IPS-18c (cell line): ENCODE results near the gene SLC44A2.
"Not testable (repeated sequence)": the region's sequence is repeated elsewhere in the genome, so short reads cannot be mapped to it uniquely, and the experiment has no call there.

Experiments used
- H3K4me3 ChIP-seq: 2 replicates; pipeline ENCODE4 v1.7.0; 2013; ENCODE audit warnings: low read depth, mild to moderate bottlenecking, low read length, moderate library complexity; ENCODE audit not compliant: insufficient read depth
- H3K9me3 ChIP-seq: one replicate; pipeline ENCODE4 v1.6.1; 2013; ENCODE audit warnings: mild to moderate bottlenecking, low read length, moderate library complexity; ENCODE audit not compliant: control insufficient read depth, insufficient read depth

SLC44A2 gene

DNA sequence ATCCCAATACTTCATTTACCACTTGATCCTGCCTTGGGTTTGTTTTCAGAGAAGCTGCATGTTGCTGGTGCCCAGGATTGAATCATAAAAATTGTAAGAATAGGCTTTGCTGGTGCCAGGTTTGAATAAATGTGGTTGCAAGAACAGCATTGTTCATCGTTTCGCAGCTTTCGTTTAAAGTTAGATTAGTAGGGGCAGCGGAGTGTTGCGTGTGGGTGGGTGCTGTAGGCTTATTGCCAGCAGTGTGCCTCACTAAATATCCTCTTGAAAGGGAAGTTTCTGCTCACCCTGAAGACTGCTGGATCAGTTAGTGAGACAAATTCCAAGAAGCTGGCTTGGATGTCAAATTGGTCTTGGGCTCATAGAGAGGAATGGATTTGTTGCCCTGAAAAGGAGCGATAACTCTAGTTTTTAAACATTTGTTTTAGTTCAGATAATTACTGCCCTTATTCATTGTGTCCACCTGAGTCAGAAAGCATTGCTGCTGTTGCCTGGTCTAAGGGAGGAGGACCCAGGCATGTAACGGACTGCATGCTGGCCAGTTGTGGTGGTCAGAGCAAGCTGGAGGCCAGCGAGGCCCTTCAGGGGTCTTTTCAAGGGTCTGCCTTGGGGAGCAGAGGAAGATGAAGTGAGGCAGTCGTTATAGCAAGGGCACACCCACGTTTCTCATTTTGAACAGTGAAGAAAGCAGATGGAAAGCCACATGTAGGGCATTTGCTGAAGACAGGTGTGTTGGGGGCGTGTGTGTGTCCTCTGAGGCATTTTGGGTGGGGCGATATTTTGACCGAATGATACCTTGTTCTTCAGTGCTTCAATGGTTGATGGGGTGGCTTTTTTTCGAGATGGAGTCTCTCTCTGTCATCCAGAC, 37.3 kb downstream of the SLC44A2 start:
- no peak overlapping the region for H3K4me3 ChIP-seq
- no peaks in the 10 kb centered on the region for H3K9me3 ChIP-seq

DNA sequence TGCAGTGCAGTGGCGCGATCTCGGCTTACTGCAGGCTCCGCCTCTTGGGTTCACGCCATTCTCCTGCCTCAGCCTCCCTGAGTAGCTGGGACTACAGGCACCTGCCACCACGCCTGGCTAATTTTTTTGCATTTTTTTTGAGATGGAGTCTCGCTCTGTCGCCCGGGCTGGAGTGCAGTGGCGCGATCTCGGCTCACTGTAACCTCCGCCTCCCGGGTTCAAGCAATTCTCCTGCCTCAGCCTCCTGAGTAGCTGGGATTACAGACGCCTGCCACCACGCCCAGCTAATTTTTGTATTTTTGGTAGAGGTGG, 37.9 kb downstream of the SLC44A2 start:
- not testable (repeated sequence) for H3K4me3 ChIP-seq, H3K9me3 ChIP-seq

DNA sequence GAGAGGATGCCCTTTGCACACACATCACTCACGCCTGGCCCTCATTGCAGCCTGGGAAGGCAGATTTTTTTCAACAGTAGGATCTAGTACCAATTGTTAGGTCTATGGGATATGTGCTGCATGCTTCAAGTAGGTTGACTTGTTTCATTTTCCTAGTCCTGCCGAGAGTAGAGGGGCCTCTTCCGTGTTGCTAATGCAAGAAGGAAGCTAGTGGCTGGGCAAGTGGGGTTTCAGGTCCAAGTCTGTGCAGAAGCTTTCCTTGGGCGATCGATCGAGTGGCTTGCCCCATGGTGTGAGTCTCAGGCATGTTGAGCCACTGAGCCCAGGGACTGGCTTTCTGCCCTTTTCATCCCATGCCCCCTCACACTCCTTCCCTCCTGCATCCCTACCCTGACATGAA, 42.5 kb downstream of the SLC44A2 start:
- Histone ChIP-seq H3K4me3 (no peak overlapping the region), H3K9me3 (no peaks in the 10 kb centered on the region)

DNA sequence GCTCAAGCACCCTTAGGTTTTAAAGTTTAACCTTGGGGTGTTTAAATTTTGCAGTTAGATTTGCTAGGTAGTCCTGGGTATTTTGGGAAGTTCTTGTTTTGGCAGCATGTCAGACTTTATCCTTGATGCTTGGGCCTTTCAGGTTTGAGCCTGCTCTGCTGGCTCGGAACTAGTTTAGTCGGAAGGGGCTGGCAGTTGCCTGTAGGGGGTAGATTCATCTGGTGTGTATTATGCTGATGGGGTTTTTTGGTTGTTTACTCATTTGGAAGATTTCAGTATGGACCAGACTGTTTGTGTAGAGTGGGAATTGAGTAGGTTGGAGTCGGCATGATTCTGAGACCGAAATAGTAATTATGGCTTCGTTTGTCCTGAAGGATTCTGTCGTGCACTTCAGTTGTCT, 43.9 kb downstream of the SLC44A2 start:
- H3K9me3 ChIP-seq: no peaks in the 10 kb centered on the region
- H3K4me3 ChIP-seq: no peak overlapping the region

DNA sequence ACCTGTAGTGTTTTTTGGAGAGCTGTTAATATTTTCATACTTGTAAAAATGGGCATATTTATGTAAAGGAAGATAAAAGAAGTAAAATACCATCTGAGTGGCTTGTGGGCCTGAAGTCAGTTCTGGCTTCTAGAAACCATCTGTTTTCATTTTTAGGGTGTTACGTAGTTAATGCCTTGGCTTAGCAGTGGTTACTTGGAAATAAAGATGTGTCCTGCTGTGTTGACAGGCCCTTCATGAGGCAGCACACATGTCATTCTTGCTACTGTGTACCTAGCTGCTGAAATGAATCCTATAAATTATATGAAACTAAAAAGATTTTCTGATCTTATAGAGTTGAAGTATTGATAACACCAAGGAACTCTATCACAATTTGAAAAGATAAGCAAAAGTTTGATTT, 44.8 kb downstream of the SLC44A2 start:
- H3K4me3 ChIP-seq: no peak overlapping the region
- H3K9me3 ChIP-seq: no peaks in the 10 kb centered on the region

DNA sequence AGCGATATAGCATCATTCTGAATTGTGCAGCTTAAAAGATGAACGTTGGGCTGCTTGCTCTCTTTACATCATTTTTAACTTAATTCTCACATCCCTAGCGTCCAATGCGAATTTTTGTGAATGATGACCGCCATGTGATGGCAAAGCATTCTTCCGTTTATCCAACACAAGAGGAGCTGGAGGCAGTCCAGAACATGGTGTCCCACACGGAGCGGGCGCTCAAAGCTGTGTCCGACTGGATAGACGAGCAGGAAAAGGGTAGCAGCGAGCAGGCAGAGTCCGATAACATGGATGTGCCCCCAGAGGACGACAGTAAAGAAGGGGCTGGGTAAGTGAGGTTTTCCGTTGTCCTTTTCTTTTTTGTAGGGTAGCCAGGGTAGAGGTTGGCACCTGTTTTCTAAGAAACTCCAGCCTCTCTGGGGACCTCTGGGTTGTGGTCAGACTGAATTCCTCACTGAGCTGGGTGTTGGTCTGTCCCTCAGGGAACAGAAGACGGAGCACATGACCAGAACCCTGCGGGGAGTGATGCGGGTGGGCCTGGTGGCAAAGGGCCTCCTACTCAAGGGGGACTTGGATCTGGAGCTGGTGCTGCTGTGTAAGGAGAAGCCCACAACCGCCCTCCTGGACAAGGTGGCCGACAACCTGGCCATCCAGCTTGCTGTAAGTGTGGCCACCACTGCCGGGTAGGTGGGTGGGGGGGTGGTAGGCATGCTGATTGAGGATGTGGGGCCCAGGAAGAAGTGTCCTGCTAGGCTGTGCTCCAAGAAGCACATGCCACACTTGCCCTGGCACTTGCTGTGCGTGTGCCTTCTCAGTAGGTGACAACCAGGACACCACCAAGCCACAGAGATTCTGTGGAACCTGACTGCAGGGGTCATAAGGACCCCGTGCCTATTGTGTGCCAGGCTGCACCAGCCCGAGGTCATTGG, 45.8 kb downstream of the SLC44A2 start:
- no peak overlapping the region for H3K4me3 ChIP-seq
- H3K9me3 ChIP-seq: no peaks in the 10 kb centered on the region

DNA sequence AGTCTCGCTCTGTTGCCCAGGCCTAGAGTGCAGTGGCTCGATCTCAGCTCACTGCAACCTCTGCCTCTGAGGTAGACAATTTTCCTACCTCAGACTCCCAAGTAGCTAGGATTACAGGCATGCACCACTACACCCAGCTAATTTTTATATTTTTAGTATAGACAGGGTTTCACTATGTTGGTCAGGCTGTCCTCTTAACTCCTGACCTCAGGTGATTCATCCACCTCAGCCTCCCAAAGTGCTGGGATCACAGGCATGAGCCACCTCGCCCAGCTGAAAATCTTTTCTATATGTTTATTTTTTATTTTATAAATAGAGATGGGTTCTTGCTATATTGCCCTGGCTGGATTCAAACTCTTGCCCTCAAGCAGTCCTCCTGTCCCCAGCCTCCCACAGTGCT, 46.6 kb downstream of the SLC44A2 start:
- not testable (repeated sequence) for H3K9me3 ChIP-seq, H3K4me3 ChIP-seq

DNA sequence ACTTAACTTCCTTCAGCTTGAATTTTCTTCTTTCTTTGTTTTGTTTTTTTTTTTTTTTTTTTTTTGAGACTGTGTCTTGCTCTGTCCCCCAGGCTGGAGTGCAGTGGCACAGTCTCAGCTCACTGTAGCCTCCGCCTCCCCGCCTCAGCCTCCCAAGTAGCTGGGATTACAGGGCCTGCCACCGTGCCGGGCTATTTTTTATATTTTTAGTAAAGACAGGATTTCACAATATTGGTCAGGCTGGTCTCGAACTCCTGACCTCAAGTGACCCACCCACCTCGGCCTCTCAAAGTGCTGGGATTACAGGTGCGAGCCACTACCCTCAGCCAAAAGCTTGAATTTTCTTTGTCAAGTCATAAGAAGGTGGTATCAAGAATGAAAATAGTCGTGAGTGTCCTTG, 49.9 kb downstream of the SLC44A2 start:
- not testable (repeated sequence) for H3K9me3 ChIP-seq, H3K4me3 ChIP-seq

DNA sequence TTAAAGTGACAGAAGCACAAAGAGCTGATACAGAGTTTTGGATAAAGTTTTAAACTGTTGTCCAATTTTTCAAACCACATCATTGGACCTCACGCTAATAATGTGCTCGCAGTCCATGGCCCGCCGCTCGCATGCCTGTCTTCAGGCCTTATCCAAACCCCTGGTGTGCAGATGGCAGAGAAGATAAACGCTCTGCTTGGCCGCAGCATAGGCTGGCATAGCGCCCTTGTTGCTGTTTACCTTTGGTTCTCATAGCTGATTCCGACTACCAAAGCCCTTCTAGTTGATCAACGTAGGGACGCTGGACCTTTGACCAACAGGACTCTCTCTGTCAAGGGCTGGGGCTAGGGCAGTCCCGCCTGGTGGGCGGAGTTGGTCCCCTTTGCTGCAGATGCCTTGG, 52.4 kb downstream of the SLC44A2 start:
- peaks cover 3% of the 10 kb centered on the region for H3K9me3 ChIP-seq

DNA sequence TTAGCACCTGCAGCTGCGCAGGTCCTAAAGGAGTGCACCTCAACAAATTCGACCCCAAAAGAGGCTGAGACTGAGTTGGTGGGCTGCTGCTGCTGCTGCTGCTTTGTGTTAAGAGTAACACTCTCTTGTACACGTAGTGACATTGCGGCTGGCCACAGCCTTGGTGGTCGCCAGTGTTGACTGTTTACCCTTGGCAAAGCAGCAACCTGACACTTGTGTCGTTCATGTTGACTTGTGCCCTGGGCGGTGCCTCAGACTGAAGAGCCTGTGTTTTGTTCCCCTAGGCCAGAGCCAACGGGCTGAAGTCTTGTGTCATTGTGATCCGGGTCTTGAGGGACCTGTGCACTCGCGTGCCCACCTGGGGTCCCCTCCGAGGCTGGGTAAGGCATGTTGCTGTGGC, 53.5 kb downstream of the SLC44A2 start:
- no peak overlapping the region; the same call in 1 of the 2 replicates for H3K4me3 ChIP-seq
- peaks cover 3% of the 10 kb centered on the region for H3K9me3 ChIP-seq

More for the DNA sequence above, 52.4 kb downstream of the SLC44A2 start:
- H3K4me3 ChIP-seq: no peak overlapping the region

DNA sequence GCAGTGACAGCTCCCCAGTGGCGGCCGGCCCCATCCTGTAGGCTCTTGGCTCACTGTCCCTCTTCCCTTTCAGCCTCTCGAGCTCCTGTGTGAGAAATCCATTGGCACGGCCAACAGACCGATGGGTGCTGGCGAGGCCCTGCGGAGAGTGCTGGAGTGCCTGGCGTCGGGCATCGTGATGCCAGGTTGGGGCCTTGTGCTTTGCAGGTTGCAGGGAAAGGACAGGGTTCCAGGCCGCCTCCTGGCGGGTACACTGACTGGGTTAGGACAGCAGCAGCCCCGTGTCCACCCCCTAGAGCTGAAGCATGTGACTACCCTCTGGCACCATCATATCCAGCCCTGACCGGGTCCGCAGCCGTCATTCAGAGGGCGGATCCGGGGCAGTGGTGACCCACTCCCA, 54.4 kb downstream of the SLC44A2 start:
- Histone ChIP-seq H3K9me3 (peaks cover 3% of the 10 kb centered on the region), H3K4me3 (no peak overlapping the region)

DNA sequence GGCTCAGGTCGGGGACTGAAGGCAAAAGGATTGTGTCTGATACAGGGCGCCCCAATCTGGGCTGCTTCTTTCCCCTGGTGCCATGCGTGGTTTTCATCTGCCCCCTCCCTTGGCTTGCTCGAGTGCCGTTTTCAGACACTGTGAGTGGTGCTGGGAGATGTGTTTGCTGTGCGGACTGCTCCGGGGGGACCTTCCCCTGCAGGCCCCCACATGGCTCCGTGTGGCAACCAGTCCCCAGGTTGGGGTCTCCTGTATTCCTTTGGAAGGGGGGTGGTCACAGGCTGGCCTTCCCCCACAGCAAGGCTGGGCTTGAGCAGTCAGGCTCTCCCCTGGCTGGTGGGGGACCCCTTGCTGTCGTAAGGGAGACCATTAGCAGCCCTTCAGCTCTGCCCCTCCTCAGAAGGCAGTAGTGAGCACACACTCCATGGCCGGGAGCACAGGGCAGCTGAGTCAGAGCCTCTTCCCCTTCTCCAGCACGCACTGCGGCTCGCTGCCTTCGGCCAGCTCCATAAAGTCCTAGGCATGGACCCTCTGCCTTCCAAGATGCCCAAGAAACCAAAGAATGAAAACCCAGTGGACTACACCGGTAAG, 55.3 kb downstream of the SLC44A2 start:
- Histone ChIP-seq H3K4me3 (no peak overlapping the region), H3K9me3 (peaks cover 3% of the 10 kb centered on the region)

DNA sequence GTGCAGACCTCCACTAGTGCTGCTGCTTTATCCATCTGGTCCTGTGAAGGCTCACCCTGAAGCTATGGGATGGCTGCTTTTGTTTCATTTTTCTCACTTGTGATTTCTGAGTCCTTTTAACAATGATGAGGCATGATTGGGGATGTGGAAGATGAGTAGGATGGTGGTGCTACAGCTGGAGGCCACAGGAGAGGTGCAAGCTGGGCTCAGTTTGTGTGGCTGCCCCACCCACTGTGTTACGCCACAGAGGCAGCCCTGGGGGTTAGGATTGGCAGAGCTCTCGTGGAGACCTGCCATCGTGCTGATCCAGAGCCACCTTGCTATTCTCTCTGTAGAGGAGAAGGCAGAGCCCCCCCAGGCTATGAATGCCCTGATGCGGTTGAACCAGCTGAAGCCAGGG, 56.3 kb downstream of the SLC44A2 start:
- Histone ChIP-seq H3K4me3 (no peak overlapping the region), H3K9me3 (peaks cover 3% of the 10 kb centered on the region)

DNA sequence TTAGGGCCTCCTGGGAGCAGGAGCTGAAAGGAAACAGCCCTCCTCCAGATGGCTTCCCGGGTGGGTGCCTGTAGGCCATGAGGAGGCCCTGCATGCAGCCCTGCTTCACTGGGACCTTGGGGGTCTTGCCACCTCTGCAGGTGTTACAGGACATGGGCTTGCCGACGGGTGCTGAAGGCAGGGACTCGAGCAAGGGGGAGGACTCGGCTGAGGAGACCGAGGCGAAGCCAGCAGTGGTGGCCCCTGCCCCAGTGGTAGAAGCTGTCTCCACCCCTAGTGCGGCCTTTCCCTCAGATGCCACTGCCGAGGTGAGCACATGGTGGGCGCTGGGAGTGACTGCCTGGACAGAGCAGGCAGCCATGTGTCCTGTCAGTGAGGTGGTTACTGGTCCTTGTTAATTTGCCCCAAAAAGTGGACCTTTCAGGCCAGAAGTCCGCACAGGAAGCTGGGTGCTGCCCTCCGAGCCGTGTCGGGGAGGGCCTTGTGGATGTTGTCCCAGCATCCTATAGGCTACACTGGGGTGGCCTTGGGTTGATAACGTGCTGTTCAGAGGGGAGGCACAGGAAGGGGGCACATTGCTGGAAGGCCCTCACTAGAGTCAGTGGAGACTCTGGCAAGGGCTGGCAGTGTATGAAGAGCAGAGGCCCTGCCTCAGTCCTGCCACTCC, 57.2 kb downstream of the SLC44A2 start:
- Histone ChIP-seq H3K9me3 (peaks cover 3% of the 10 kb centered on the region), H3K4me3 (no peak overlapping the region)

DNA sequence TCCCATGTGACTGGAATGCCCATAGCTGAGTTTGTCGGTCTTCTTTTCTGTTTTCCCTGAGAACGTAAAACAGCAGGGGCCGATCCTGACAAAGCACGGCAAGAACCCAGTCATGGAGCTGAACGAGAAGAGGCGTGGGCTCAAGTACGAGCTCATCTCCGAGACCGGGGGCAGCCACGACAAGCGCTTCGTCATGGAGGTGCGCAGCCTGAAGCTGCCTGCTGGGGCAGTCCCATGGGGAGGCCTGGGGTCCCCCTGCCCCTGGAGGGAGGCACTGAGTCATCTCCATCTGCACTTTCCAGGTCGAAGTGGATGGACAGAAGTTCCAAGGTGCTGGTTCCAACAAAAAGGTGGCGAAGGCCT, 57.7 kb downstream of the SLC44A2 start:
- peaks cover 3% of the 10 kb centered on the region for H3K9me3 ChIP-seq
- H3K4me3 ChIP-seq: no peak overlapping the region

DNA sequence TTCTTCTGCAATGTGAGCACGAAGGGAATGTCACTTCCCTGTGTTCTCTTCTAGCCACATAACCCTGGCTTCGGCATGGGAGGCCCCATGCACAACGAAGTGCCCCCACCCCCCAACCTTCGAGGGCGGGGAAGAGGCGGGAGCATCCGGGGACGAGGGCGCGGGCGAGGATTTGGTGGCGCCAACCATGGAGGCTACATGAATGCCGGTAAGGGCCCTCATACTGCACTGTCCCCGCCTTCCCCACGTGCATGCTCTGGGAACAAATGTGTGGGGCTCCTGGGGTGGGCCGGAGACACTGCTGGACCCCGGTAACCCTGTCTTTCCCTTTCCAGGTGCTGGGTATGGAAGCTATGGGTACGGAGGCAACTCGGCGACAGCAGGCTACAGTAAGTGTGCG, 58.2 kb downstream of the SLC44A2 start:
- no peak overlapping the region for H3K4me3 ChIP-seq

DNA sequence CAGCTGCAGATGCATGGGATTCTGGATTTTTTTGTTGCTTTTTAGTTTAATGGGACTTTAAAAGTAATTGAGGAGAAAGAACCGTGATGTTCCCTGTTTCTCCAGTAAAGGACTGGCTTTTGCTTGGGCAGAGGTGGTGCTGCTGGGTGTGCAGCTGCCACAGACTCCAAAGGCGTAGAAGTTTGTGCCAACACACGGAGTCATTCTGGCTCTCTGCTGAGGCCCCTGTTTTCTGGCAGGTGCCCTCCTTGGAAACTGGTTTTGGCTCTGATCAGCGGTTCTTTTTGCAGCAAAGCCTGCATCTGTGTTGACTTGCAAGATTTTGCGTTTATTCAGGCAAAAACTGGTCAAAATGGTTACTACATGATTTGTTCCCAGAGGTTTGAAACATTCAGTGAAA, 59.9 kb downstream of the SLC44A2 start:
- H3K9me3 ChIP-seq: no peaks in the 10 kb centered on the region
- H3K4me3 ChIP-seq: no peak overlapping the region

More for the DNA sequence above, 58.2 kb downstream of the SLC44A2 start:
- peaks cover 1% of the 10 kb centered on the region for H3K9me3 ChIP-seq
